ENCODE results near the gene ST3GAL2.
A peak's percentile ranks its signal among the peaks of the same experiment; 100 is the strongest.

The ST3GAL2 gene

DNA sequence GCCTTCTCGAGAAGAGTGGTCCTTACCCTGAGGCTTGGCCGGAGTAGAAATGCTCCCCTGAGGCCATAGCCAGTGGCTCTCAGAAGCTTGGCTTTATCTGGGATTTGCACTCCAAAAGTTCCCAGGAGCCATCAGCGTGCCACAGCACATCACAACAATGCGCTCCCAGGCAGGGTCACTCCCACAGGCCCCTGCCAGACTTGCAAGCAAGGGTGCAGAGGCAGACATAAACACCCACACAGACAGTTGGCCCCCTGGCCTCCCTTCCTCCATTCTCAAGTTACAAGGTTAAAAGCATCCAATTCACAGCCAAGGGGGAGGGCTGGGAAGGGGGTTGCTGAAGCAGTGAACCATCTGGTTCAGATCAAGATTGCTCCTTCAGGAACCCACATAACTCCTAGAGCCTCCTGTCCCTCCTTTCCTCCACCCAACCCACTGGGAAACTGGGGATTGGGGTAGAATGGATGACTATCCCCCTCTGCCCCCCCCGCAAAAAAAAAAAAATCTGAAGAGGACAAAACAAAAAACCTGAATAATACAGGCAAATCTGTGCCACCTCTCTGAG is 1.8 kb downstream of the ST3GAL2 start:
- DNase-seq = peak; percentile 2

DNA sequence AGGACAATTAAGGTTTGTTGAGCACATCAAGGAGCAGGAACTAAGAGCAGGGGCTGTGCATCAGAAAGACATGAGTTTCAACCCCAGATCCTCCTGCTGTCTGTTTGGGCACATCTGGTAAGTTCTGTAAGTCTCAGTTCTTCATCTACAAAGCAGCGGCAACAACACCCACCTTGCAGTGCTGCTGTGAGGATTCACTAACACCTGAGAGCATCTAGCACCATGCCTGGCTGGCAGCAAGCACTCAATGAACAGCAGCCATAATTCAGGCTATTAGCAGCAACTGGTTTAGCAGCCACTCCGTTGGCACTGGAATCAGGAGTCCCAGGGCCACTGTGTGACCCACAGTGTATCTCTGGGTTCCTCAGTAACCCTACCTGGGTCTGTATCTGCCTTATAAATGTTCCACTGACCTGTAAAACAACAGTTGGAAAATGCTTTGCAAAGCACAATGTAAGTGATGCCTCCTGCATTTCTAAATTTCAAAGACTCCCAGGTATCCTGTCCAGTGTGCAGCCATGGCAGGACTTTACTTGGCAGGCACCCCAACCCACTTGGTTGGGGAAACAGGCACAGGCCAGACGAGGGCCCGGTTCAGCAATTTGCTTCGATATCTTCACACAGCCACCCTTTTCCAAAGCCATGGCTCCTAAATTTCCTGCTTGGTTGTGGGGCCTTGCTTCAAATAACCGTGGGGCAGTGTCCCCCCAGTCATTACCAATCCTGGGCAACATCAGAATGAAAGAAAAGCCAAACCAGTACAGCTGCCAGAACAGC is 4.2 kb downstream of the ST3GAL2 start:
- DNase-seq = no peak

DNA sequence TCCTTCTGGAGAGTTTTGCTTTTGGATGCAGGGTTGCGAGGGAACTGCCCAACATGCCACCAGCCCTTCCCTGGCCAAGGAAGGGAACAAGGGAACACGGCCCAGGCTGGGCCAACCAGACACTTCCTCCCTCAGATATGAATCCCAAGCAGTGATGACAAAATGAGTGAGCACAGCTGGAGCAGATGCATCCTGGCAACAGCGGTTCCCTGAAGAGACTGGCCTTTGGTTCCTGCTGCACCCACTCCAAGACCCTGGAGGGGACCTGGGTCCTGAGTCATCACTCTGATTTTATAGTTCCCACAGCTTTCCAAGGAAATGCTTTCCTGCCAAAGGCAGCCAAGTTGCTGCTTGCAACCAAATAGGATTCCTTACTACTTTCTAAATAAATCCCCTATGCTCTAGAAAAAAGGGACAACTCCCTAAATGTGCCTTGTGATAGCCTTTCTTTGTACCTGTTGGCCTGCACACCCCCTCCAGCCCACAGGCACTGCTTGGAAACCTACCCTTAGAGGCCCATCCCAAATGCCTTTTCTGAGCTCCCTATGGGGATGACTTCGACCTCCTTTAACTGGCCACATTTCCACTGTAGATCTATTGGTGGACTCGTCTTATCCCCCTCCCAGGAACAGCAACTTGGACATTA is 5.3 kb downstream of the ST3GAL2 start:
- DNase-seq = no peak

DNA sequence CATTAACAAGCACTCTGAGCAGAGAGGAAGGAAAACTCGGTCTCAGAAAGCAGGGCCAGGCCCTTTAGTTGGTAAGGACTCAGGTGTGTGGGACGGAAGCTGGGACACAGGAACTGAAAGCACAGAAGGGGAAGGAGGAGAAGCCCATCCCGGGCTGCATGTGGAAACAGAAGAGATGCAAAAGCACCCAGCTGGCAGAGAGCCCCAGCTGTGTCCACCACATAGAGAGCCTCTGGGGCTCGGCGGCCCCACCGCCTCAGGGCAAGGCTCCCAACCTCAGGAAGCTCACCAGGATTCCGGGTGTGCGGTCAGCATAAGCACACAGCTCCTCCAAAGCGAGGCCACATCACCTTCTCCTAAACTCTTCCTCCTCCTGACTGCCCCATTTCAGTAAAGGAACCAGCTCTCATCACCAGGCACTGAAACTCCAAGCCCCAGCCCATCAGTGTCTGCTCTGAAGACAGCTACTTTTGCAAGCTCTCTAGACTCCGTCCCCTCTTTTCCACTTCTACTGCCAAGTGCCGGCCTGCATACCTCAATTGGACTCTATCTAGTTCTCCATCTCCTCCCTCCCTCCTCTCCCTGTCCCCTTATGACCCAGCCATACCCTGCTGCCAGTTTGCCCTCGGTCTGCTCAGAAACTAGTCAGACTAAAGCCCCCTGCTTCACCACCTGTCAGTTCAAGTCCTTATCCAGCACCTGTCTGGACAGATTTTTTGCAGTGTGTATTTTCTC is 6.0 kb downstream of the ST3GAL2 start:
- no peak for DNase-seq

DNA sequence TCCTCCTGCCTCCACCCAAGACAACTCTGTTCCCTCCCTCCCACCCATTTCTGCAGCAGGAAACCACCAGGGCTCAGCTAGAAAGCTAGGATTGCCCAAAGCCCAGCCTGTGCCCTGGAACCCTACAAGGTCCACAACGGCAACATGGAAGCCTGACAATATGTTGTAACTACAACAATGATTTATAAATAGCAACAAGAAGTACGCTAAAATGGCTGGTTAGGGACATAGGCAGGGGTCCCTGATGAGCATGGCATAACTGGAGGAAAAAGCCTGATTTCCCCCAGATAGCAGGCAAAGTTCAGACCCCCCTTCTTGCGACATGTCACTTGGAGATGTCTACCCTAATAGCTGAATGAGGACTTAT is 6.6 kb downstream of the ST3GAL2 start:
- DNase-seq = no peak

DNA sequence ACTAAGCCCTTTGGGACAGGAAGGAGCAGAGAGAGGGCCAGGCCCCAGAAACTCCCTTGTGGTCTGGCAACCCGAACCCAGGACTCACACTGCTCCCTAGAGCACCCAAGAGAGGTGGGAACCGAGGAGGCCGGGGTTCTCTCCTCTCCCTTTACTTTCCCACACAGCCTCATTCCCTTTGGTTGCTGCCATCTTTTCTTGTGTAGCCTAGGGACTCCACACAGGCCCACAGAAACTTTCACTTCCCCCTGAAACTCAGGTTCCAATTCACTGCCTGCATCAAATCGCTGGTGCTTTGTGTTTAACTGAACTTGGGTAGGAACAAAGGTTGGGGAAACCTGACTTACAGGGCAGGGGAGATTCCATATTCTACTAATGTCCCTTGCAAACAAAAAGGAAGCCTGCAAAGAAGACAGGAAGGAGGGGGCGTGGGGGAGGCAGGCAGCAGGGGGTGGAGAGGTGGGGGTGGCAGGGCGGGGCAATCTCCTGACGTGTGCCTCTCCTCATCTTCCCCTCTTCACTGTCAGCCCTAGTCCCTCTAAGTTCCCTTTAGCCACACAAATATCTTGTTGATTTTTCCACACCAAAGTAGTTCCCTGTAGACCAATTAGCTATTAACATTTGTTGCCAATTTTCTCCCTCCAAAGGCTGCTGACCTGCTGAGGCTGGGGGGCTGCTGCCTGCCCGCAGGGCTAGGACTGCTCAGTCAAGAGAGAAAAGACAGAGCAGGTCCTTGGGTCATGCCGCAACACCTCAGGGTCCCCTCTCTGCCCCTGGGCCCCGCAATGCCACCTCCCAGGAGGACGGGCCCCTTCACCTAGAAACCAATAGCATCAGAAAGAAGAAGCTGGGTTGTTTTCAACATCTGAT is 8.0 kb downstream of the ST3GAL2 start:
- DNase-seq = no peak

DNA sequence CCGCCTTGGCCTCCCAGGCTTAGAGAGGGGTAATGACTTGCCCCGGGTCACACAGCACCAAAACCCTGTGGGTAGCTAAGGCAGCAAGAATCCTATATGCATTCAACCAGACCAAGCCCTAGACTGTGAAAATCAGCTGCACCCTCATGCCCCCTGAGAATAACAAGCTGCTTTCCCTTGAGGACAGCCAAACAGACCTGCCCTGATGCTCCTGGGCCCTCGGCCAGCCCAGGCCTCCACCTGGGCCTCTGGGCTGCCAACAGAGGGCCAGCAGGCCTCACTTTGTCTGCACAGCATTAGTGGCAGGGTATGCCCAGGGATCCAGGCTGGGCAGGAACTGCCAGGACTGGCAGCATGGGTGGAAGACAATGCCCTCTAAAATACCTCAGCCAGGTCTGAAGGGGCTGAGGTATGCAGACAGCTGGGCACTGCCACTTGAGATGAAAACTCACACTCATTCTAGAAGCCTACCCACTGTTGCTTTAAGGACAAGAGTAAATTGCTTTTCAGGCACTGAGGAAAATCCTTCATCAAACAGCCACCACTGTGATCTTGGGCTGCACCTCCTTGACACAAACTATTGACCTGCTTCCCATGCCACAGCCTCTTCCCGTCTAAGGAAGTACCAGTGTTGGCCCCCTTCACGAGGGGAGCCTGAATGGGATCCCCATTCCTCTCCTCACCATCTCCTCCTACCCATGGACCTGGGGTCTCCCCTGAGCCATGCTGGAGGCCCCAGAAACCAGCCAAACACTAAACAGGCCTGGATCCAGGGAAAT is 8.8 kb downstream of the ST3GAL2 start:
- no peak for DNase-seq

DNA sequence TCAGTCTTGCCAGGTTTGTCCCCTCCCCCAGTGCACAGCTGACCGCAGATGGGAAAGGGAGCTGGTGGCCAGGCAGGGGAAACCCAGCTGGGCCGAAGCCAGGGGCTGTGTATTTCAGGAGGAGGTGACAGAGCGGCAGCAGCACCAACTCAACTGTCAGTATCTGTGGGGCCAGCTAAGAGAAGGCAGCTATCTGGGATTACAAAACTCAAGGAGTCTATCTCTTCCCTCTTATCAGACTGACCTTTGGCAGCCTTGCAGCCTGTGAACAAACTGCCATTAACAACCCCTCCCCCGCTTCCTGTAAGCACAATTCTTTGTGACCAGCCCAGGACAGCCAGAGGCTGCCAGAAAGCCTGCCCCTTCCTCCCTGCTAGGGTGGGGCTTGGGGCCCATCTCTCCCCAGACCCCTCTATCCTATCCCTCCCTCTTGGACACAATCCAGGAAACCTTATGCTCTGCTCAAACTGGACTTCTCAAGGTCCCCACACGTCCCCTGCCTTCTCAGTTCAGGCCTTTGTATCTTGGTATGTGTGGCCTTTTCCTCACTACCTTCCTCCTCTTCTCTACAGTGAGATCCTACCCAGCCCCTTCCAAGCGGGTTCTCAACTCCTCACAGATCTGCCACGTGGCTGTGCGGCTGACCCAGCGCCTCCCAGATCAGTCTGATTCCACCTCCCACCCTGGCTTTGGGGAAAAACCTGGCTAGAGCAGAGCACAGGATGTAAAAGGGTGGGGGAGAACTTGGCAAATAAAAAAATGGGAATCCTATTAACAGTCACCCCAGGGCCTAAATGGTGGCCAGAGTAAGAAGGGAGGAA is 10.5 kb downstream of the ST3GAL2 start:
- DNase-seq = no peak

DNA sequence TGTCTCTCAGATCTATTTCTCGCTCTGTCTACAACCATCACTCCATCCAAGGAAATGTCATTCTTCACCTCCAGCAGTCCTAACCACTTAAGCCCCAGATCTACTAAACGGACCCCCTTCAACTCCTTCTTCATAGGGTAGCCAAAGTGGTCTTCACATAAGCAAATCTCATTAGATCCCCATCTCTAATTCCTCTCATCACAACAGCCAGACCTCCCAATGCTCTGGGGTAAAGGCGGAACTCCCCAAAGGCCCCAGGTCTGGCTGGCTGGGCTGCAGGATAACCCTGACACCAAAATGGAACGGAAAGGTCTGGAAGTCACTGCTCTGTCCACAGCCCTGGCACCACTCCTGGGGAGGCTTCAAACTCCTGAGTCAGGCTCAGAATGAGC is 11.1 kb downstream of the ST3GAL2 start:
- DNase-seq = no peak

DNA sequence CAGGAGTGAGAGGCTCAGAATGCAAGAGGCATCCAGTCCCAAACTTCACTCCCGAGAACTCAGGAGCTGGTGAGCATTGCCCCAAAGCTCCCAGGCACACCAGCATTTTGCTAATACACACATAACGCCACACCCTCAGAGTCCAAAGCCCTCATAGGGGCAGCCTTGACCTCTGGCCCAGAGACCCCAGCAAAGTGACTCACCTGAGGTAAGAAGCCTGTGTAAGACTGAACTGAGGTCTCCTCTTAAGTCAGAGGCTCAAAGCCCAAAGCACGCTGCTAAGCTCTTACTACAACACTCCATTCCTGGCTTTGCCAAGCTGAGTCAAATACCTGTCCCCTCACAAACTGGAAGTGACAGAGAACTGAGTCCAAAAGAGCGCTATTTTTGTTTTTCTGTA is 16.4 kb downstream of the ST3GAL2 start:
- DNase-seq = no peak

DNA sequence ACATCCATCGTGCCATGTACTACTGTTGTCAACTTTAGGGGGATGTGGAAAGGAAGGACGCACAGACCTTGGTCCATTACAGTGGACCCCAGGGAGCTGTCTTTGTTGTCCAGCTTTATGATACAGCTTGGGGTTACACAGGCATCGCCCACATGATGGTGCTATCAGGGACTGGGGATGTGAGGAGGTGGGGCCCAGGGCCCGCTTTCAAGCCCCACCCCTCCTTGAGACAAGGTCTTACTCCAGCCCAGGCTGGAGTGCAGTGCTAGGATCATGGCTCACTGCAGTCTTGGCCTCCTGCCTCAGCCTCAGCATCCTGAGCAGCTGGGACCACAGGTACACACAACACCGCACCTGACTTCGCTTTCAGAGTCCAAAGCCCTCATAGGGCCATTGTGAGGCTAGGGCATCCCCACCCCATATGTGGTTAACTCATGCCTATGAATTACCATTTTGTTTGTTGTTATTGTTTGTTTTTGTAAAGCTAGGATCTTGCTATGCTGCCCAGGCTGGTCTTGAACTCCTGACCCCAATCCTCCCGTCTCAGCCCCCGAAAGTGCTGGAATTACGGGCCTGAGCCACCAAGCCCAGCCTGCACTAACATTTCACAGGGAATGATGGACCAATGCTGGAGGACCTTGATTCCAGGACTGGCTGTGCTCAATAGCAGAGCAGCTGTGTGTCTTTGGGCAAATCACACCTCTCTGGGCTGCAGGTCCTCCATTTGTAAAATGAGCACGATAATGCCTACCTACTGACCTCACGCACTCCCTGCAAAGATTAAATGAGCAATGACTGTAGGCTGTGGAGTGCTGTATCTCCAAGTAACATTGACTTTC is 17.2 kb downstream of the ST3GAL2 start:
- DNase-seq = no peak

DNA sequence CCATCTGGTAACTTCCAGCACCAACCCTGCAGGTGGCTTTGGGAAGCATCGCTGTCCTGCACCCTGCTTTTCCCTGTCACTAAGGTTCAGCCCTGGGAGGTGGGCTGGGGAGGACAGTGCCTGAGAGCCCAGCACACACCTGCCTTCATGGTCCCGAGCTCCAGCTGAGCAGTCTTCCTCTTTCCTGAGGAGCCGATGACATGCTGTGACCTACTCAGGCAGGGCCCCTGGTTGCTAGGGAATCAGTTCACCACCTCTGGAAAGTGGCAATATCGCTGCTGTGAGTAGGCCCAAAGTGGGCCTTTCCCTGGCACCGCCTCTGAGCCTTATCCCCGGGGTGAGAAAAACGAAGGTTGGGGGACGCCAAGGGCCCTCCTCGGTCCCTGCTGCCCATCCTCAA is 17.9 kb downstream of the ST3GAL2 start:
- DNase-seq = no peak

DNA sequence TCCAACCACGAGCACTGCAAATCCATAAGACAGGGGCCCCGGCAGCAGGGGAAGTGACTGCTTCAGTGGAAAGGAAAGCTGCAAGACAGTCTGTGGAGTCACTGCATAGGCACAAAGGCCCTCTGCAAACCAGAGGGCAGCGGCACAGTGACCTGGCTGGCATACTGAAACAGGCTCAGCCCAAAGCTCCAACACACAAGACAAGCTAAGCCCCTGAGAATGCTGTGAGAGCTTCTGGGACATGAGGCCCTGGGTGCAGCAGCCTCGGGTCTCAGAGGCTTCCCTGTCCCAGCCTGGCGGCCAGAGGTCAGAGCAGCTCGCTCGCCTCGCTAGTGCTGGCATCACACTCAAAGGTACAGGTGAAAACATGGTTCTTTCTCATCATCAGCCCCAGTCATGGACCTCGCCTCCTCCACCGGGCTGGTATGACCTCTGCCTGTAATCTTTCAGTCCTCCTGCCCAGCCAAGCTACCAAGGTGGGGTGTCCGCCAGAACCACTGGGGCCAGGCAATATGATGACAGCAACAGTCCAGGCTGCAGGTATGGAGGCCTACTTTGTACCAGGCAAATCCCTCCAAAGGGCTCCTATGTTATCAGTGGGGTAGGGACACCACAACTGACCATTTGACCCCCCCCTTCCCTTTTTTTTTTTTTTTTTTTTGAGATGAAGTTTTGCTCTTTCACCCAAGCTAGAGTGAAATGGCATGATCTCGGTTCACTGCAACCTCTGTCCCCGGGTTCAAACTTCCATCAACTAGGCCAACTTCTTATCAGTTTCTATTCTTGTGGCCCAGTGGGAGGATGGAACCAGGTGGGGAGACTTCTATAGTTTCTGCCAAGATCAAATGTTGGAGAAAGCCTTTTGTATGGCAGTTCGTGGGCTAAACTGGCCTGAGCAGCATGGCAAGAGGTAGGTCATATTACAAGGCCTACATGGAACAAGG is 19.2 kb downstream of the ST3GAL2 start:
- no peak for DNase-seq

DNA sequence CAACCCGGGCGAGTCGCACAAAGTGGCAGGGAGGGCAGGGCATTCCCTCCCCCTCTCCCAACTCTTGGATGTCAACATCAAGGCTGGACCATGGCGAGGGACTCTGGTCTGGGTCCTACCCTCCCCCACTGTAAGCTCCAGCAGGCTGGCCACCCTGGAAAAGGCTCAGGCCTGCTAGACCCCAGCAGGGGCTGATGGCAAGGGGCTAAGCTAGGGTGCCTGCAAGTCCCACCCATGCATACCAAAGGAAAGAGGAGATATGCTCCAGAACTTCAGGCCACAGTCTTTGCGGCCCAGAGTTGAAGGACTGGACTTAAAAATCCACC is 19.9 kb downstream of the ST3GAL2 start:
- DNase-seq = no peak

DNA sequence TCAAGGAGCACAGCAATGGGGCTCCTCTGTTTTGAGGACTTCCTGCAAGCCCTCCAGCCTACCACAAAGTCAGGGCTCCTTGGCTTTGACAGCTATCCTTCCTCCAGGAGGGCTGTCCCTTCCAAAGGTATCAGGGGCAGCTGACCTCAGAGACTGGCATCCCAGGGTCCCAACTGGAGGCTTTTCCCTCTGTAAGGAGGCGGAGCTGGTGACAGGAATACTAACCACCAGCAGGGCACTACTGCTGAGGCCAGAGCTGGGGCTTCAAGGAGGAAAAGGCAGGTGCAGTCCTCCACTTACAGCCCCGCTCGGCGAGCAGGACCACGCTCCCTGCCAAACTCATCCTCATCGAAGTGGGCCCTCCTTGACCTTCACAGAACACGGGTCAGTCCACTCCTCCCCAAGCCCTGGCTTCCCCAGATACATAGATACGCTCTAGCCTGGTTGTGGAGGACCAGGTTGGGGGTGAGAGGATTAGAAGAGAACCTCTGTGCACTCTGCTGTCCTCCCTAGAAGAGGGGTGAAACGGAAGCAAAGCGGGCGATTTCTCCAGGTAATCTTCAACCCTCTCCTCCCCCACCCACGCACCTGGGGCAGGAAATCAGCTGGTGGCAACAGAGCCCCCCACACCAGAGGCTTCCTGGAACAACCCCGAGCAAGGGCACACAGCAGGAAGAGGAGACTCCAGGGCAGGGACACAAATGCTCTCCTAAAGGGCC is 20.5 kb downstream of the ST3GAL2 start:
- no peak for DNase-seq

DNA sequence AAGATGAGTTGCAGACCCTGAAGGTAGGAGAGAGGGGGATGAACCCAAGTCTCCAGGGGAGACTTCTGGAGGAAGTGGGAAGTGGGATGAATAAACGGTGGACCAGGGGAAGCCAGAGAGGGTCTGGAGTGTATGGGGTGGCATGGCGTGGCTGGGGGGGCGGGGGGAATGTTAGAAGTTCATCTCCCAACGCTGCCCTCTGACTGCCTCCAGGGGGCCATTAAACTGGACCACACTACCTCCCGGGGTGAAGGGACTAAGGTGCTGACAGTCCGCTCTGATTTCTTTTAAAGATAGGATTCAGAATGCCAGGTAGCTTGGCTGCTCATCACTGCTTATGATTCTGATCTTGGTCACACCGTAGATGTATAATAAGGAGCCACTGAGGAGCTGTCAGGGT is 21.2 kb downstream of the ST3GAL2 start:
- DNase-seq = no peak

DNA sequence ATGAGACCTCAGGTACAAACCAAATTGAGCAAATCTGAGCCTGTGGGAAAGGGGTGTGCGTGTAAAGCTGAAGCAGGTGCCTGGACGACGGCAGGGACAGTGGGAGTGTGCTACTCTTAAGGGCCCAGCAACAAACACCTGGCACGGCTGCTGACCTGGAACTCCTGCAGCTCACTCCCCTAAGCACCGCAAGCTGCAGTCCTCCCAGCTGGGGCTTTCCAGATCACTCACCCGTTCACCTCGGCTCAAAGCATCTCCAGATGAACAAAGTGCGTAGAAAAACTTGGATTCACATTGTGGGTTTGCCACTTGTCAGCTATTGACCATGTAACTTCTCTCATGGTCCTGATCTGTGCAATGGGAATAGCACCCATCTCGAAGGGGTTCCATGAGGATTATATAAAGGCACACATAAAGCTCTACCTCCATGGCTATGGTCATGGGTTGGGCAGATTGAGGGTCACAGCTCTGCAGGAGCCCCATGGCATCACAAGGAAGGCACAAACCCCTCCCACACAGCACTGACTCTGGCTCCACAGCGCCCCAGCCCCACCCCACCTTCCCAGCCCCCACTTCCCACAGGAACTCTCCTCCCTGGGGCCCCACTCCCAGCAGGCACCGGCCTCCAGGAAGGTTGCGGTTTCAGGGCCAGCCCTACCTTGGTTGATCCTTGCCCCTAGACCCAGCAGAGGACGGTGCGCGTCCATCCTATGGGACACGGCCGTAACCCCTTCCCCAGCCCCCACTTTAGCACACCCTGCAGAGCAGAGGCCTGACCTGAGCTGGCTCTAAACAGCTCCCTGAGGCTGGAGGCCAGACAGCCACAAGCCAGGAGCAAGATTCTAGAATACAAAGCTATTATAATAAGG is 21.9 kb downstream of the ST3GAL2 start:
- peak; percentile 33 for DNase-seq

Data from DMS79 treated with DMSO at 0.1 percent for 48 hours (cell line).